Iris pigment epithelial cell (primary cell): ENCODE data around the gene TRIM67.
A peak's percentile ranks its signal among the peaks of the same experiment; 100 is the strongest.
"Not testable (repeated sequence)": the region's sequence is repeated elsewhere in the genome, so short reads cannot be mapped to it uniquely, and the experiment has no call there.

Experiments used
- DNase-seq: peaks from one replicate; pipeline ENCODE4 v3.0.0-alpha.2; 2011; ENCODE audit warnings: low read depth

The TRIM67 gene

DNA sequence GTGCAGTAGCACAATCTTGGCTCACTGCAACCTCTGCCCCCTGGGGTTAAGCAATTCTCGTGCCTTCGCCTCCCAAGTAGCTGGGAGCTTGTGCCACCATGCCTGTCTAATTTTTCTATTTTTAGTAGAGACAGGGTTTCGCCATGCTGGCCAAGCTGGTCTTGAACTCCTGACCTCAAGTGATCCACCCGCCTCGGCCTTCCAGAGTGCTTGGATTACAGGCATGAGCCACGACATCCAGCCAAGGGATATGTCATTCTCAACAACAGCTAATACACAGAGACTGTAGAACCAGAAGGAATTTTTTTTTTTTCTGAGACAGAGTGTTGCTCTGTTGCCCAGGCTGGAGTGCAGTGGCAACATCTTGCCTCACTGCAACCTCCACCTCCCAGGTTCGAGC lies 3.7 kb upstream of the TRIM67 start:
- not testable (repeated sequence) for DNase-seq

DNA sequence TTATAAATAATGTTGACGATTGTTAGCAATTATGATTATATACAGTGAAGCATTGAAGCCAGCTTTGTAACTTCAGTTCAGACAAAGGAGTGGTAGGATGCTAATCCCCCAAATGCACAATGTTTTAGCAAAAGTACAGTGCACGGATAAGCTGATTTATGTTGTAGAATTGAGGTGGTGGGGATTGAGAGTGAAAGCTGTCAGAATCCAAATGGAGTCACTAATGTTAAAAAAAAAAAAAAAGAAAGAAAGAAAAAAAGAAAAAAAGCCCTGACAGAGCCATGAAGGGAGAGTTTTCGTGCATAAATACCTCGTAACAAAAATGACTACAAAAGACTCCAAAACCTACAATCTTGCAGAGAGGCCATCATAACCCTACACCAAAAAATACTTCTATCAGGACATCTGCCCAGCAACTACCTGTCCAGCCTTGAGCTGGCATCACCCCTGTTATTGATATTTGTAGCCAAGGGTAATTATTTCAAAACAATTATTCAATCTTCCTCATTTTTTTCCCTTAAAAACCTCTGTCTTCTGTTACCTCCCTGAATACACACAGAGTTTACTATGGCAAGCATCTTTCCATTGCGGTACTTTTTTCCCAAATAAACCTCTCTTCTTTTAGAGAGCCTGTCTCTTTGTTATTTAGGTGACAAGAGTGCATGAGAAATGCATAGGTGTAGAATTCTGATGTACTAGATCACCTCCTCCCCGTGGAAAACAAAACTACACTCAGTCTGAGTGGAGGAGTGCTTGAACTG lies 2.5 kb upstream of the TRIM67 start:
- DNase-seq: no peak

DNA sequence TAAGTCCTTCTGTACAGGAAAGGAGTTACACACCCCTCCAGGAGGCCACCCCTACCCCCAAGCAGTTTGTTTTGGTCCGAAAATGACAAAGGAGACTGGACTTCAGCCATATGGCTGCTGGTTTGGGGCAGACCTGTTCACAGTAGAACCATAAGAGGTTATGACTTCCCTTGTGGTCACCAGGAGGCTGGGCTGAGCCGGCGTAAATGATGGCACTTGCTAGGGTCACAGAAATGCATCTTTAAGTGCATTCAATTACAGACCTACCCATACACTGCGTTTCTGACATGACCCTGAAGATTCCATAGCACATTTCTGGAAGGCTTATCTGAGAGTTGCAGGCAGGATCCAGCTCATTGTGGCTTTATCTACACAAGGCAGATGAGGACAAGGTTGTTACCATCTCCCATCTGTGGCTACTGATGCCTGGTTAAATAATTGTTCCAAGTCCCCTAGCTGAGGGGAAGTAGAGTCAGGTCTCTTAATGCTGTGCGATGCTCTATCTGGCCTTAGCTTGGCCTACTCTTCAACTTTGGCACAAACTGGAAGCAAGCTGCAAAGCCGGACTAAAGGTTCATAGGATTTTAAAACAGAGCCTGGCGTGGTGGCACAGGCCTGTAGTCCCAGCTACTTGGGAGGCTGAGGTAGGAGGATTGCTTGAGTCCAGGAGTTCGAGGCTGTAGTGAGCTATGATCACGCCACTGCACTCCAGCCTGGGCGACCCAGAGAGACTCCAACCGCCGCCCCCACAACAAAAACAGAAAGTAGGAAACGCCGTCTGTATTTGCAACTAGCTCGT lies 1.7 kb upstream of the TRIM67 start:
- DNase-seq: no peak

DNA sequence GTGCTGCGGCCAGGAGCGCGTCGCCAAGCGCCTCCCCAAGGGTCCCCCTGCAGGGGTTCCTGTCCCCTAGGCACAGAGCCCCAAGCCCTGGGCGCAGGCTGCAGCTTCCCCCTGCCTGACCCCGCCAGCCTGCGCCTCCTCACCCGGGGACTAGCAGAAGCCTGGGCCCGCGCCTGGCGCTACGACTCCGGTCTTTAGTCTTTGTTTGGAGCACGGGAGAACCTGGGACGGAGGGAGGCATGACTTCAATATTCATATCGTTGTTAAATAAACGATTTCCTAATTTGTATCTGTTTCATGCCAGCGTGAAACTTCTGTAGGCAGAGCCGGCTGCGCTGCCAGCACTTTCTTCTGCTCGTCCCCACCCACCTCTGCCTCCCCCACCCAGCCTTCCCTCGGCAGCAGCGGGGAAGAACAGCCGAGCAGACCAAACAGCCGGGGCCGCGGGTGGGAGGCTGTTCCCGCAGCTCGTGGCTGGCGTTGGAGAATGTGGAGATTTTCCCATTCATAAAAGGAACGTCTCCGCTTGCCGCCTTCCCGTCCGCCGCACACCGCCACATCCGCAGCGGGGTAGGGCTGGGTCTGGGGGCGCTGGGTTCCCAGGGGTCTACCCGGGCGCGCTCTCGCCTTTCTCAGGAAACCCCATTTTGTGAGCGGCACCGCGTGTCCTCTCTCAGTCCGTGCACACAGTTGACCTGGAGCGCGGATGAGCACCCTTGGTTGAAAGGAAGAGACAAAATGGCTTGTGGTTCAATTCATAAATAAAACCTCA lies 777 bp upstream of the TRIM67 start:
- DNase-seq: no peak

DNA sequence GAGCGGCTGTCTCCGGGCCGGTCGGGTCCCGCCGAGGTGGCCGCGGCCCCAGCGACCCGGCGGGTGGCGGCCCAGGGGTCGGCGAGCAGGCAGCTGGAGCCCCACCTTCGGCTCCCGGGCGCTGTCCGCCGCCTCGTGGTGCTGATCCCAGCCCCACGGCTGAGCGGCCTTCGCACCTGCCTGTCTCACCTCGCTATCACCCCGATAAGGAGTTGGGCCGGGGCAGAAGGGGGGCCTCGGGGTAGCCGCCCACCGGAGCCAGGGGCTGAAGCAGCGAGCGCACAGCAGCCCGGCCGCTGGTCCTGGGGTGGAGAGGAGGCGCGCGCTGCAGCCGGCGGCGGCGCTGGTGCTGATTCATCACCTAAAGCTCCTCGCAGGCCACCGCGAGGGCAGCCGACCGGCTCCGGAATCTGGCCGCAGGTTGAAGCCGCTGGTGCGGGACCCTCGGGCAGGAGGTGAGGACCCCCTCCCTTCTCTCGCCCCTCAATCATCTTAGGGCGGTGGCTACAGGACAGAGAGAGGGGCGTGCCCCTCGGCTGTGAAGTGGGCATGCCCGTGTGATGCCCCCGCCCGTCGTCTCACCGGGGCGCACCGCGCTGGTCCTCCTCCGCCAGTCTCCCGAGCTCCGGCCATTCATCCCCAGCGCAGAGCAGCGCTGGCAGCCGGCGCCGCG lies 575 bp downstream of the TRIM67 start:
- DNase-seq: peak; percentile 59

DNA sequence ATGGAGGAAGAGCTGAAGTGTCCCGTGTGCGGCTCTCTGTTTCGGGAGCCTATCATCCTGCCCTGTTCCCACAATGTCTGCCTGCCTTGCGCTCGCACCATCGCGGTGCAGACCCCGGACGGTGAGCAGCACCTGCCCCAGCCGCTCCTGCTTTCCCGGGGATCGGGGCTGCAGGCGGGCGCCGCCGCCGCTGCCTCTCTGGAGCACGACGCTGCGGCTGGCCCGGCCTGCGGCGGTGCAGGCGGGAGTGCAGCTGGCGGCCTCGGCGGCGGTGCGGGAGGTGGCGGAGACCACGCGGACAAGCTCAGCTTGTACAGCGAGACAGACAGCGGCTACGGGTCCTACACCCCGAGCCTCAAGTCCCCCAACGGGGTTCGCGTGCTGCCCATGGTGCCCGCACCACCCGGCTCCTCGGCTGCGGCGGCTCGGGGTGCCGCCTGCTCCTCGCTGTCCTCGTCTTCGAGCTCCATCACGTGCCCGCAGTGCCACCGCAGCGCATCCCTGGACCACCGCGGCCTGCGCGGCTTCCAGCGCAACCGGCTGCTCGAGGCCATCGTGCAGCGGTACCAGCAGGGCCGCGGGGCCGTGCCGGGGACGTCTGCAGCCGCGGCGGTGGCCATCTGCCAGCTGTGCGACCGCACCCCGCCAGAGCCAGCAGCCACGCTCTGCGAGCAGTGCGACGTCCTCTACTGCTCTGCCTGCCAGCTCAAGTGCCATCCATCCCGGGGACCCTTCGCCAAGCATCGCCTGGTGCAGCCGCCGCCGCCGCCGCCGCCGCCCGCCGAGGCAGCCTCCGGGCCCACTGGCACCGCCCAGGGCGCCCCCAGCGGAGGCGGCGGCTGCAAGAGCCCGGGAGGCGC lies 1.3 kb downstream of the TRIM67 start:
- no peak for DNase-seq

DNA sequence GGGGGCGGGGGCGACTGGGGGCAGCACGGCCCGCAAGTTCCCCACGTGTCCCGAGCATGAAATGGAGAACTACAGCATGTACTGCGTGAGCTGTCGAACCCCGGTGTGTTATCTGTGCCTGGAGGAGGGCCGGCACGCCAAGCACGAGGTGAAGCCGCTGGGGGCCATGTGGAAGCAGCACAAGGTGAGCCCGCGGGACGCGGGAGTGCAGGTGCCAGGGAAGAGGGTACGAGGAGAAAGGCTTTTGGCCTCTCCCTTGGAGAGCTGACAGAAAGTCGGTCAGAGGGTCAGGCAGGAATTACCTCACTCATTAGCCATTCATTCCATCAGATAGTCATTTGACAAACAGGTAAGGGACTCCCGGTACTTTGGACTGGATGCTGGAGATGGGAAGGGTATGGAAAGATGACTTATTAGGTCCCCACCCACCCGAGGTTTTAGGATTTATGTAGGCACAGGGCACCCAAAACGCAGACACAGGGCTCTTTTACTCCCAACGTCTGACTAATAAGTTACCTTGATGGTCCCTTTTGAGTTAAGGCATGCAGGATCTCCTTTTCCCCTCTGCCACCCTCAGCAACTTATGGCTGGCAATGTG lies 2.1 kb downstream of the TRIM67 start:
- DNase-seq: no peak

DNA sequence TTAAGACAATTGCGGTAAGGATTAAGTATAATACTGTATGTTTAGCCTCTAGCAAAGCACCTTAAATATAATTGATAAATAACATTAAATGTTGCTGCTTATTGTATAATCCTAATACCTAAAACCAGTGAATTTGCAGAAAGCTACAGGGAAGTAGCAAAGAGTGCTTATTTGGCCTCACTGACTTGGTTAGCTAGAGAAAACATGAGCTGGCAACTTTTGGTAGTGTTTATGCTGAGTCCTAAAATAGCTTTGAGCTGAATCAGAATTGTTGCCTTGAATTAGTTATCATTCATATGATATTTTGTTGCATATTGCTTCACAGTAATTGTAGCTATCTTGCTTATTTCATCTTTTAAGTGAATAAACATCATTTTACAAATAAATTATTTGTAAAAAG lies 3.5 kb downstream of the TRIM67 start:
- DNase-seq: peak; percentile 80

DNA sequence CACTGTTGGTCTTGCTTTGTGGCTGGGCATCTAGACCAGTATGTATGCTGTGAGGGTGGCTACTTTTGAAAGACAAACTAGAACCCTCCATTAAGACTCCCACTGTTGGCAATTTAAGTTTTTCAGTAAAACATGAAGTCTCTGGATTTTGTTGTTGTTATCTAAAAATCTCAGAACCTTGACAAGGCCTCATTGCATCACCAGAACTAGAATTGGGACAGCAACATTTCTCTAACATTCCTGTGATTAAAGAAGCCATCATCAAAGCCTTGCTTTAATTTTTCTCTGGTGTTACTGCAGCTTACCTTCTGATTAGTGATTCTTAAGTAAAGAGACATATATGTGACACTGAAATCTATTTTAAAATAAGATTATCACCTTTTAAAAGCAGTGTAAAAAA lies 4.5 kb downstream of the TRIM67 start:
- no peak for DNase-seq

DNA sequence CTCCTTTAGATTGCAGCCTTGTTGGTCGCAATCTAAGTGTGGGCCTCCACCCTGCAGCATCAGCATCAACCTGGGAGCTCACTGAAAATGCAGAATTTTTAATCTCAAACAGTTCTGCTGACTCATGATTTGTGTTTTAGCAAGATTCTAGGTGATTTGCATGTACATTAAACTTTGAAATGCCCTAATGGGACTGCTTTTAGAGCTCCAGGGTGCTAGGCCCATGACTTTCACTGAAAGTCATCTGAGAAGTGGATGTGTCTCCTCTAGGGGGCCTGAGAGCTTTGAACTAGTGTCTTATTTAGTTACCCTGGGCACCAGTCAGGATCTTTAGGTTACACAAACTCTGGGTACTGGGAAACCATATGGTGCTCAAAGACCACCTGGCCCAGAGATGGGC lies 9.0 kb downstream of the TRIM67 start:
- DNase-seq: no peak

DNA sequence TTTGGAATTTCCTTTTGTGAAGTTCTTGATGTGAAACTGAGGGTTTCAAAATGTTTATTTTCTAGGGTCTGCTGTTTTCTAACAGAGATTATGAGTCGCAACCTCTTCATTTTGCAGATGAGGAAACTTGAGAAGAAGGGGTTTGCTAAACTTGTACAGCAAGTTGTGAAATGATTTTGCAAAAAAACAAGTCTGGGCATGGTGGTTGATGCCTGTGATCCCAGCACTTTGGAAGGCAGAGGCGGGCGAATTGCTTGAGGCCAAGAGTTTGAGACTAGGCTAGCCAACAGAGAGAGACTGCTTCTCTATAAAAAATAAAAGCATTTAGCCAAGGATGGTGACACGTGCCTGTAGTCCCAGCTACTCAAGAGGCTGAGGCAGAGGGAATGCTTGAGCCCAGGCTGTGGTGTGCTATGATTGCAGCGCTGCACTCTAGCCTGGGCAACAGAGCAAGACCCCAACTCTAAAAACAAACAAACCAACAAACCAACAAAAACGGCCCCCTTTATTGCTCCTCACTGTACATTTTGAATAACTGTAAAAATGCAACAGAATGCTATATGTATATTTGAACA lies 9.9 kb downstream of the TRIM67 start:
- DNase-seq: peak; percentile 52

DNA sequence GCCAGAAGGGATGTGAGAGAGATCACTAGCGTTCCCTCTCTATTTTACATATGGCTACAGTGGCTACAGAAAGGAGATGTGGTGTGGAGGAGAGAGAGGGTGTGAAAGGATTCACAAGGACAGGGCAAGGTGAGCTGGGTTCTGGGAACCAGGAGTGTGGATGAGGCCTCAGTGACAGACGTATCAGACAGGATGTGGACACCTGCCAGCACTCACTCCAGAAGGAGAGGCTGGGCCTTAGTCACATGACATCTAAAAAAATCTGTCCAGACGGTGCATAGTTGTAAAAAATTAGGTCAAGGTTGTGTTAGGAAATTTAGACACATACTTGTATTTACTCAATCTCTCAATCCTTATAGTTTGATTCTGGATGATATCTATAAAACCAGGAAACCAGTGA lies 10.6 kb downstream of the TRIM67 start:
- no peak for DNase-seq

DNA sequence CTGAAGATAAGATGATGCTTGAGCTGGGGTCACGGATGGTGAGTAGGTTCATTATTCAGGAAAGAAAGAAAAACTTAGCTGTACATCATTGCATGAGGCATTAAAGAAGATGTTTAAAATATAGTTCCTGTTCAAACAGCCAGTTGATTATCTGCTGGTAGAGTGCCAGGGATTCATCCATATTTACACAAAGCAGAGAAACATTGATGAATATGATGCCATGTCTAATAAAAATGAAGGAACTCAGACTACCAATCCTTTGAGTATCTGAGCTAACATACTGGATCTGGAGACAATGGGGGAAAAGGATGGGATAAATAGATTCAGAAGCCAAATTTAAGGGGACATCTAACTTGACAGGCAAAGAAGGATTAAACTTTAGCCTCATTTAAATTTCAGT lies 14.6 kb downstream of the TRIM67 start:
- DNase-seq: no peak

DNA sequence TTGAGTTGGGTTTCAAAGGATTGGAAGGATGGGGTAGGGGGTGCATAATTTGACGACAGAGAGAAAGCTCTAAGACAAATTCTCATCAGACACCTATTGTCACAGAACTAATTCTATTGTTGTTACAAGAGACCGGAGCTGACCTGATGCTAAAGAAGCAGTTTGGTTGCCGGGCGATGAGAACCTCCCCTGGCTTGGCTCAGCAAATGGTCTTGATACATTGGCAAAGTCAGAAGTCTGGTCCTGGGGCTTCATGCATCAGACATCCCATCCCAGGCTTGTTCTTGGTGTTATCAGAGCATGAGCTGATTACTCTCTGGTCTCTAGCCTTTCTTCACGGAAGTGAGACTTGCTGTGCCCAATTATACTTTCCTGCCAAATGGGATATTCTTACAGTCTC lies 15.4 kb downstream of the TRIM67 start:
- DNase-seq: no peak

DNA sequence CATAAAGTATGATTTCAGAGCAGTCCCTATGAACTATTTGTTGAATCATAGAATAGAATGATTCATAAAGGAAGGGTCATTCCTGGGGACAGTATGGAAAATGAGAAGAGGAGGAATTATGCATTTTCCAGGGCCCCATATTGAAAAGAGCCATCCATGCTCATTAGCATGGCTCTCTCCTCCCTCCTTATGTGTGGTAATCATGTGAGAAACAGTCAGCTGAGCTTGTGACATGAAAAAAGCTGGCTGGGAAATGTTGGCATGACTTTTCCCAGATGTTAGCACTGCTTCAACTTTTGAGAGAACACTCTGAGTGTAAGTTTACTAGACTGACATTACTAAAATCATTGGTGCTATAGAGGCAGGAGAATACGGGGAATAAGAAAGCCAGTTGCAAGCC lies 16.1 kb downstream of the TRIM67 start:
- no peak for DNase-seq

DNA sequence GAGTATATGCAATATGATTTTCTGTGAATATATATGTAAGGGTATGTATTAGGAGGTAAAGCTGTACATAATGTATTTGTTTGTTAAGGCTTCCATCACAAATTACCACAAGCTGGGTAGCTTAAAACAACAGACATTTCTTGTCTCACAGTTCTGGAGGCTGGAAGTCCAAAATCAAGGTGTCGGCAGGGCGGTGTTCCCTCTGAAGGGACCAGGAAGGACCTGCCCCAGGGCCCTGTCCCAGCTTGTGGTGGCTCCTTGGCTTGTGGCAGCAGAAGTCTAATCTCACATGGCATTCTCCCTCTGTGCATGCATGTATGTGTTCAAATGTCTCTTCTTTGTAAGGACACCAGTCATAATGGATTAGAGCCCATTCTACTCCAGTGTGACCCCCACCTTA lies 17.1 kb downstream of the TRIM67 start:
- DNase-seq: no peak

DNA sequence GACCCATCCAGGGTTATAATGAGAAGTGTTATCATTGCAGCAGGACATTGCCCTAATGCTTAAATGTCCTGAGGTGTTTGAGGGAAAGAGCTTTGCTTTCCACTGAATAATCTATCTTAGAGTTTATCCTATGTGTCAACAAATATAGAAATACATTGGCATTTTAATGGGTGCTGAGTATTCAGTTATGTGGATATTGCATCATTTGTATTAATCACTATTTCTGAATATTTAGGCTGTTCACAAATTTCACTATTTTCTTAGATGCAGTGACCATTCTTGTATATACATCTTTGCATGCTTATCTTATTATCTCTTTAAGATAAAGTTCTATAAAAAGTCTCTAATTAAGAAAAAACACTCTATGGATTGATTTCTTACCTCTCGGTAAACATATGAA lies 18.2 kb downstream of the TRIM67 start:
- DNase-seq: no peak

DNA sequence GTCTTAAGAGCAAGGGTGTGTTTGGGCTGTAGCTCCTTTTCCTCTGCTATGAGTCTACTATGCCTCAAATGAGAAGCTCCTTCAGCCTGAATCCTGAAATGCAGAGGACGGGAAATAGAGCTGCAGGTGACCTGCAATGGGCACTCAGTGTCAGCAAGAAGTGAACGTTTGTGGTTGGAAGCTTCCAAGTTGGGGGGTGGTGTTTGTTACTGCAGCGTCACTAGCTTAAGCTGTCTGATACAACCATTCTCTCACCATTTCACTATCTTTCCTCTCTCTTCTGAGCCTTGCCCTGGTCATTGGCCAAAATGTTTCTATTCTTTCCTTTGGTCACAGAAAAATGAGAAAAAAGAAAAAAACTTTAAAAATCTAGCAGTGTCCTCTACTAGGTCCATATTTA lies 19.4 kb downstream of the TRIM67 start:
- DNase-seq: no peak

DNA sequence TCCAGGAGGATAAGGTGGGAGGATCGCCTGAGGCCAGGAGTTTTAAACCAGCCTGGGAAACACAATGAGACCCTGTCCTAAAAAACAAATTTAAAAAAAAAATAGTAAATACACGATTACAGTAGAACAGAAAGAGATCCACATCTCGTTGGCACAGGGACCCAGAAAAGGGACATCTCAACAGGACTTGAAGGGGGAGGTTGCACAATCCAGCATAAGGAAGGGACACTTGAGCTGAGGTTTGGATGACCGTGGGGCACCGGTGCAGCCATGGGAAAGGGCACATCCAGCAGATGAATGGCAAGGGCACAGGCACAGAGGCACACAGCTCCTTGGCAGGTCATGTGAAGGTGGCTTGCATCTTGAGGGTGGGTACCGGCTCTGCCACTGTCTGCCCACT lies 20.5 kb downstream of the TRIM67 start:
- no peak for DNase-seq
